Transverse colon (tissue), 4 donors: ENCODE data around the gene SLC35F4. TPM values are rescaled to one million over a fixed set of nuclear protein-coding genes. Genes with fewer than 3 reads are reported as not detected.
A peak's percentile ranks its signal among the peaks of the same experiment; 100 is the strongest.

ENCODE experiments used
- DNase-seq: peaks from one replicate; pipeline ENCODE4 v3.0.0-alpha.2; 2019
- H3K27ac ChIP-seq, 4 donors: fragments of 200-600 bp; sonication (generic); 2 replicates each; pipeline ENCODE4 v1.5.1; 2016 to 2018; ENCODE audit warnings: inconsistent platforms in 4 of 4
- H3K27me3 ChIP-seq: fragments of 200-600 bp; sonication (generic); 2 replicates; pipeline ENCODE4 v1.5.1; 2017; ENCODE audit warnings: inconsistent platforms
- H3K36me3 ChIP-seq, 4 donors: fragments of 200-600 bp; sonication (generic); 2 replicates each; pipeline ENCODE4 v1.5.1; 2017 to 2019; ENCODE audit warnings: inconsistent platforms in 4 of 4
- H3K4me1 ChIP-seq, 4 donors: fragments of 200-600 bp; sonication (generic); 2 replicates each; pipeline ENCODE4 v1.5.1; 2017 to 2020; ENCODE audit warnings: inconsistent platforms in 4 of 4
- H3K4me3 ChIP-seq, 4 donors: fragments of 200-600 bp; sonication (generic); 1 replicate in 1 of 4; 2 replicates in 3 of 4; pipeline versions ENCODE4 v1.5.1 to v1.6.1; 2017 to 2019; ENCODE audit warnings: inconsistent platforms in 4 of 4
- H3K9me3 ChIP-seq, 2 donors: fragments of 200-600 bp; sonication (generic); 2 replicates each; pipeline ENCODE4 v1.5.1; 2017 to 2019; ENCODE audit warnings: inconsistent platforms in 2 of 2
- CTCF ChIP-seq, 5 experiments: fragments of 200-600 bp in 3 of 5; fragments of 450-650 bp in 2 of 5; sonication (generic) in 3 of 5; IDR thresholded peaks; 1 replicate in 2 of 5; 2 replicates in 3 of 5; pipeline ENCODE4 v1.5.1; 2016 to 2017; ENCODE audit warnings: antibody characterized with exemption in 5 of 5, inconsistent platforms in 3 of 5, mild to moderate bottlenecking in 2 of 5, moderate library complexity in 1 of 5
- EP300 ChIP-seq: sonication (generic); formaldehyde crosslinking; IDR thresholded peaks from one replicate; pipeline ENCODE4 v1.6.1; 2017; ENCODE audit warnings: antibody characterized with exemption, low read depth
- POLR2A ChIP-seq: fragments of 450-650 bp; IDR thresholded peaks from one replicate; pipeline ENCODE4 v1.6.1; 2016; ENCODE audit warnings: antibody characterized with exemption, mild to moderate bottlenecking, moderate library complexity
- POLR2AphosphoS5 ChIP-seq, 3 donors: sonication (generic); formaldehyde crosslinking; IDR thresholded peaks; one replicate each; pipeline ENCODE4 v1.6.1; 2016; ENCODE audit warnings: antibody characterized with exemption in 3 of 3
- WGBS, 2 donors: methylation state at CpG; one replicate each; pipeline ENCODE4 v1.1.5; 2018; ENCODE audit warnings: low coverage in 1 of 2; 5-methylcytosine and 5-hydroxymethylcytosine counted together
- in situ Hi-C, 4 donors: fragments of 200-750 bp; cut with MboI; loops; one replicate each; pipeline versions ENCODE4 v1.15.0 to v1.15.1; 2017; ENCODE audit warnings: low sequenced_read_pairs in 3 of 4, low pct_ligation_motif_present in 1 of 4, low pct_unique_long_range_greater_than_20kb in 1 of 4
- intact Hi-C: fragments of 100-400 bp; cut with DNase I; formaldehyde crosslinking; loops from one replicate; pipeline ENCODE4 v1.15.1; 2023; ENCODE audit warnings: low total_unique reads
- total RNA-seq, 4 donors: library from RNA; depleted of rRNA; stranded (reverse); fragments of >200 nt; gene quantifications; one replicate each; pipeline ENCODE4 v1.1.0, GENCODE V29; 2016

Gene SLC35F4
- total RNA-seq, 4 donors from 2014 or later, result not detected

- no peak for DNase-seq
- in situ Hi-C loops, result no loop called here
- TF ChIP-seq POLR2AphosphoS5 (IDR thresholded peaks at IDR 0.05) (no peak), CTCF (IDR thresholded peaks at IDR 0.05) (no peak), EP300 (no peak), POLR2A (no peak)
- no peaks in the 10 kb centered on the region for H3K27me3 ChIP-seq
- H3K27ac ChIP-seq, result no peak overlapping the region
- no peaks in the 10 kb centered on the region for H3K4me1 ChIP-seq
- H3K4me3 ChIP-seq, result no peak overlapping the region
- 44 to 100% methylated on average over 1 to 5 of the region's 5 CpGs for WGBS, 2 donors
- intact Hi-C loops, result no loop called here
- no peaks in the 10 kb centered on the region for H3K36me3 ChIP-seq
- H3K9me3 ChIP-seq, result no peaks in the 10 kb centered on the region
These were observed 158.7 kb downstream of the SLC35F4 start for GRCh38 chr14:57707219-57707618.

DNA sequence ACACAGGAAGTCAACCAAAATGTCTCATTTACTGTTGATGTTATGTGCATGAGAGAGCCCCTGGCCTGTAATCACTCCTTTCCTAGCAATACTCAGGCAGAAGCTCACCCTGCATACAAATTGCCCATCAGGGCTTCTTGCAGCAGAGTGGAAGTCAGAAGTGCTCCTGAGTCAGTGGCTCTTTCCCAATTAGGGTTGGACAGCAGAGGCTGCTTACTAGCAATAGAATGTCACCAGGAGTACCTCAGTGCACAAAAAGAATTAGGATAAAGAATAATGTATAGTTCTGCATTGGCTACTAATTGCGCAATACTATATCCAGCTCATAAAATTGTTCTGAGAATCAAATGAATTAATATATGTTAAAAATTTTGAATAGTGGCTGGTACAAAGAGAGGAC lies 161.1 kb downstream of the SLC35F4 start:
- intact Hi-C loops (loop anchor here (5.0 kb wide), 1 partner anchor 342 kb away; no protein-coding TSS in a partner anchor), in situ Hi-C loops (no loop called here)
- Histone ChIP-seq H3K36me3 (no peaks in the 10 kb centered on the region), H3K9me3 (no peaks in the 10 kb centered on the region), H3K27ac (no peak overlapping the region), H3K27me3 (no peaks in the 10 kb centered on the region), H3K4me3 (no peak overlapping the region), H3K4me1 (no peaks in the 10 kb centered on the region)
- 97 to 100% methylated on average over 1 of the region's 1 CpG for whole genome bisulfite sequencing, 2 donors
- DNase-seq, result no peak
- TF ChIP-seq POLR2AphosphoS5 (IDR thresholded peaks at IDR 0.05), result no peak
- TF ChIP-seq EP300, result no peak
- no peak for TF ChIP-seq POLR2A
- TF ChIP-seq CTCF (IDR thresholded peaks at IDR 0.05), result no peak

DNA sequence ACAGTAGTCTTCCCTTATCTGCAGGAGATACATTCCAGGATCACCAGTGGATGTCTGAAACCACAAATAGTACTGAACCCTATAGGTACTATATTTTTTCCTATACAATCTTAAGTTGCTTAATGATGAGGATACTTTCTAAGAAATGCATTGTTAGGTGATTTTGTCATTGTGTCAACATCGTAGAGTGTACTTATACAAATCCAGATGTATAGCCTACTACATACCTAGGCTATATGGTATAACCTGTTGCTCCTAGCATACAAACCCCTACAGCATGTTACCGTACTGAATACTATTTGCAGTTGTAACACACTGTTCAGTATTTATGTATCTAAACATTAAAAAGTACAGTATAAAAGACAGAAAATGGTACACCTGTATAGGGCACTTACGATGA lies 165.9 kb downstream of the SLC35F4 start:
- Histone ChIP-seq H3K36me3 (no peaks in the 10 kb centered on the region), H3K9me3 (no peaks in the 10 kb centered on the region), H3K4me1 (no peaks in the 10 kb centered on the region), H3K27me3 (no peaks in the 10 kb centered on the region), H3K4me3 (no peak overlapping the region), H3K27ac (no peak overlapping the region)
- intact Hi-C loops, result loop anchor here (5.0 kb wide), 1 partner anchor 338 kb away; no protein-coding TSS in a partner anchor
- DNase-seq, result no peak
- in situ Hi-C loops, result no loop called here
- no peak for TF ChIP-seq POLR2AphosphoS5 (IDR thresholded peaks at IDR 0.05)
- no peak for TF ChIP-seq CTCF (IDR thresholded peaks at IDR 0.05)
- no peak for TF ChIP-seq EP300
- no peak for TF ChIP-seq POLR2A
- 32 to 42% methylated on average over 3 of the region's 3 CpGs for WGBS, 2 donors

DNA sequence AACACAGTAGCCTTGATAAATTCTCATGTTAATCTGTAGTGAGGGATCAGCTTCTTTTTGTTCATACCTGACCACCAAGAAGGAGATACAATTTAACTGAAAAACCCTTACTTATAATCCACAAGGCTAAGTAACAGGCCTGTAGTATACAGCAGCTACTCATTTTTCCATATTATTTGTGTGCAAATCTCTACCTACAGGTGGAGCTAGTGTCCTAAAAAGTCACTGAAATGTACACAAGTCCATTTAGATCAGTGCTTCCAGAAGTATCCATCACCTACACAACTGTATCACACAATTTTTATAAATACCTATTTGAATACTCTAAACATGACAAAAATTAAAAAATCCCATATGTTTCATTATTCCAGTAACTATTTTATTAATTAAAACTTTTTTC lies 173.2 kb downstream of the SLC35F4 start:
- DNase-seq, result no peak
- H3K36me3 ChIP-seq, result no peaks in the 10 kb centered on the region
- intact Hi-C loops (no loop called here), in situ Hi-C loops (no loop called here)
- no peaks in the 10 kb centered on the region for H3K27me3 ChIP-seq
- no peak overlapping the region for H3K4me3 ChIP-seq
- H3K4me1 ChIP-seq, result no peaks in the 10 kb centered on the region
- TF ChIP-seq CTCF (IDR thresholded peaks at IDR 0.05), result peak in 3 of 5 experiments; percentile 18 to 32 (median 23)
- TF ChIP-seq POLR2A, result no peak
- no peak overlapping the region for H3K27ac ChIP-seq
- no peaks in the 10 kb centered on the region for H3K9me3 ChIP-seq
